IMR-90 (cell line): Measurements from ENCODE around the gene TEF. TPM values are rescaled to one million over a fixed set of nuclear protein-coding genes. Genes with fewer than 3 reads are reported as not detected.

Source experiments
- ATAC-seq: fragments of 200-7000 bp; cut with Tn5 transposase; 2 replicates; pipeline ENCODE4 v1.9.1; 2020; ENCODE audit warnings: low read depth, mild to moderate bottlenecking, moderate library complexity
- BruUV-seq: library from RNA; stranded (reverse); fragments of 400-500 nt; replicated peaks from 2 replicates; lab custom pipeline; 2021; lab: Mats Ljungman, UMichigan
- CTCF ChIA-PET: fragments of 300-600 bp; formaldehyde crosslinking; extraction: SDS; loops from one replicate; lab custom pipeline; 2021; ENCODE audit warnings: antibody characterized with exemption; lab: Yijun Ruan, JAX
- POLR2A ChIA-PET: fragments of 300-600 bp; sonication (Branson Sonifier 250); formaldehyde crosslinking; loops from one replicate; lab custom pipeline; 2022; ENCODE audit warnings: antibody characterized with exemption; ENCODE audit not compliant: unreplicated experiment; lab: Charles Lee
- DNase-seq: peaks from one replicate; pipeline ENCODE4 v3.0.0; 2013
- H2AFZ ChIP-seq: replicated peaks from 2 replicates; pipeline ENCODE3; 2013; ENCODE audit warnings: low read length, mild to moderate bottlenecking; ENCODE audit not compliant: poor library complexity
- H2AK5ac ChIP-seq: 2 replicates; pipeline ENCODE4 v1.6.1; 2013; ENCODE audit warnings: low read depth, low read length, inconsistent platforms
- H2AK9ac ChIP-seq: replicated peaks from 2 replicates; pipeline ENCODE3; 2013; ENCODE audit warnings: mild to moderate bottlenecking, low read depth, low read length, moderate library complexity; ENCODE audit not compliant: poor library complexity
- H2BK120ac ChIP-seq: 2 replicates; pipeline ENCODE4 v1.6.1; 2013; ENCODE audit warnings: low read depth, low read length, inconsistent platforms
- H2BK15ac ChIP-seq: 3 replicates; pipeline ENCODE4 v1.6.1; 2013; ENCODE audit warnings: low read depth, low read length, inconsistent platforms
- H2BK20ac ChIP-seq: 2 replicates; pipeline ENCODE4 v1.6.1; 2013; ENCODE audit warnings: low read depth, mild to moderate bottlenecking, inconsistent platforms, low read length, moderate library complexity
- H2BK5ac ChIP-seq: 2 replicates; pipeline ENCODE4 v1.6.1; 2013; ENCODE audit warnings: mild to moderate bottlenecking, low read depth, low read length, inconsistent platforms; ENCODE audit not compliant: poor library complexity, severe bottlenecking
- H3K14ac ChIP-seq: replicated peaks from 2 replicates; pipeline ENCODE4 v1.6.1; 2013; ENCODE audit warnings: low read depth, low read length, inconsistent platforms
- H3K18ac ChIP-seq: 2 replicates; pipeline ENCODE4 v1.6.1; 2013; ENCODE audit warnings: low read depth, low read length, control low read depth
- H3K23ac ChIP-seq: 2 replicates; pipeline ENCODE4 v1.6.1; 2013; ENCODE audit warnings: low read depth, low read length, inconsistent platforms
- H3K27ac ChIP-seq: 2 replicates; pipeline ENCODE4 v1.5.1; 2013; ENCODE audit warnings: mild to moderate bottlenecking, control low read depth, low read length; ENCODE audit not compliant: insufficient read depth
- H3K27me3 ChIP-seq: 2 replicates; pipeline ENCODE4 v1.6.1; 2013; ENCODE audit warnings: low read length; ENCODE audit not compliant: control insufficient read depth, insufficient read depth
- H3K36me3 ChIP-seq: 2 replicates; pipeline ENCODE4 v1.6.1; 2013; ENCODE audit warnings: low read length, mixed read lengths; ENCODE audit not compliant: control insufficient read depth, insufficient read depth
- H3K4ac ChIP-seq: 2 replicates; pipeline ENCODE4 v1.6.1; 2013; ENCODE audit warnings: low read depth, low read length, inconsistent platforms
- H3K4me1 ChIP-seq: 2 replicates; pipeline ENCODE4 v1.6.1; 2013; ENCODE audit warnings: low read length, mixed read lengths; ENCODE audit not compliant: control insufficient read depth, insufficient read depth
- H3K4me2 ChIP-seq: 2 replicates; pipeline ENCODE4 v1.6.1; 2013; ENCODE audit warnings: low read depth, mild to moderate bottlenecking, control low read depth, low read length, moderate library complexity
- H3K4me3 ChIP-seq: 2 replicates; pipeline ENCODE4 v1.5.1; 2013; ENCODE audit warnings: low read depth, mild to moderate bottlenecking, control low read depth, low read length, moderate library complexity; ENCODE audit not compliant: insufficient read depth
- H3K56ac ChIP-seq: 2 replicates; pipeline ENCODE4 v1.6.1; 2013; ENCODE audit warnings: low read length, inconsistent platforms; ENCODE audit not compliant: insufficient read depth; ENCODE audit errors: extremely low read depth
- H3K79me1 ChIP-seq, 2 experiments: 2 replicates each; pipeline ENCODE4 v1.6.1; 2013; ENCODE audit warnings: low read length in 2 of 2, inconsistent platforms in 1 of 2, low read depth in 1 of 2
- H3K9ac ChIP-seq: 2 replicates; pipeline ENCODE4 v1.6.1; 2013; ENCODE audit warnings: low read depth, low read length, control low read depth
- H3K9me1 ChIP-seq: 2 replicates; pipeline ENCODE4 v1.6.1; 2013; ENCODE audit warnings: low read length, inconsistent platforms; ENCODE audit not compliant: insufficient read depth
- H3K9me3 ChIP-seq: 2 replicates; pipeline ENCODE4 v1.6.1; 2013; ENCODE audit warnings: low read length; ENCODE audit not compliant: control insufficient read depth, insufficient read depth
- H4K20me1 ChIP-seq: 2 replicates; pipeline ENCODE4 v1.6.1; 2013; ENCODE audit warnings: low read length, inconsistent platforms; ENCODE audit not compliant: insufficient read depth
- H4K5ac ChIP-seq: 2 replicates; pipeline ENCODE4 v1.6.1; 2013; ENCODE audit warnings: mild to moderate bottlenecking, low read depth, low read length, control low read depth
- H4K8ac ChIP-seq, 2 experiments: 2 replicates each; pipeline ENCODE4 v1.6.1; 2013; ENCODE audit warnings: low read depth in 2 of 2, low read length in 2 of 2, control low read depth in 1 of 2, inconsistent platforms in 1 of 2
- H4K91ac ChIP-seq: 2 replicates; pipeline ENCODE4 v1.6.1; 2013; ENCODE audit warnings: low read depth, low read length, inconsistent platforms; ENCODE audit not compliant: insufficient read depth
- BHLHE40 ChIP-seq: fragments of 150-350 bp; IDR thresholded peaks from 2 replicates; pipeline ENCODE4 v1.6.1; 2016; ENCODE audit warnings: mild to moderate bottlenecking, low read depth, low read length
- CEBPB ChIP-seq: IDR thresholded peaks from 2 replicates; pipeline ENCODE4 v1.6.1; 2012; ENCODE audit warnings: low read depth, low read length, improper control_type of control experiment
- CHD1 ChIP-seq: IDR thresholded peaks from 2 replicates; pipeline ENCODE4 v1.6.1; 2012; ENCODE audit warnings: low read depth, low read length, improper control_type of control experiment
- CTCF ChIP-seq: conservative IDR thresholded peaks from 2 replicates; pipeline ENCODE4 v1.5.1; 2012; ENCODE audit warnings: mild to moderate bottlenecking, low read depth, low read length, improper control_type of control experiment
- ELK1 ChIP-seq: fragments of 150-350 bp; IDR thresholded peaks from 2 replicates; pipeline ENCODE4 v1.6.1; 2016; ENCODE audit warnings: low read depth, mild to moderate bottlenecking, low read length, moderate library complexity, borderline replicate concordance
- FOS ChIP-seq: fragments of 150-350 bp; IDR thresholded peaks from 2 replicates; pipeline ENCODE4 v1.6.1; 2016; ENCODE audit warnings: low read depth, low read length
- MAFK ChIP-seq: IDR thresholded peaks from 2 replicates; pipeline ENCODE4 v1.6.1; 2012; ENCODE audit warnings: low read depth, low read length, improper control_type of control experiment
- MXI1 ChIP-seq: IDR thresholded peaks from 2 replicates; pipeline ENCODE4 v1.6.1; 2012; ENCODE audit warnings: low read depth, mild to moderate bottlenecking, low read length, moderate library complexity, borderline replicate concordance
- NFE2L2 ChIP-seq: fragments of 150-350 bp; IDR thresholded peaks from 2 replicates; pipeline ENCODE4 v1.6.1; 2016; ENCODE audit warnings: low read depth, mild to moderate bottlenecking, low read length
- RAD21 ChIP-seq: IDR thresholded peaks from 2 replicates; pipeline ENCODE4 v1.6.1; 2012; ENCODE audit warnings: low read length, improper control_type of control experiment
- RCOR1 ChIP-seq: IDR thresholded peaks from 2 replicates; pipeline ENCODE4 v1.6.1; 2012; ENCODE audit warnings: mild to moderate bottlenecking, low read length, improper control_type of control experiment; ENCODE audit not compliant: insufficient replicate concordance
- RFX5 ChIP-seq: IDR thresholded peaks from 2 replicates; pipeline ENCODE4 v1.8.0; 2012; ENCODE audit warnings: low read depth, mild to moderate bottlenecking, low read length, moderate library complexity
- SMC3 ChIP-seq: fragments of 150-350 bp; IDR thresholded peaks from 2 replicates; pipeline ENCODE4 v1.6.1; 2016; ENCODE audit warnings: low read depth, mild to moderate bottlenecking, antibody characterized with exemption, low read length, moderate library complexity
- WGBS, 2 experiments: methylation state at CpG; one replicate each; pipeline versions ENCODE4 v1.1.5 to v1.1.7; 2013; ENCODE audit warnings: missing lambda C conversion rate in 2 of 2; ENCODE audit not compliant: insufficient read length in 1 of 2; ENCODE audit errors: extremely low coverage in 2 of 2; 5-methylcytosine and 5-hydroxymethylcytosine counted together
- dilution Hi-C: fragments of 300-500 bp; cut with HindIII; formaldehyde crosslinking; loops from one replicate; pipeline ENCODE4 v1.14.3; 2018; ENCODE audit warnings: low sequenced_read_pairs; ENCODE audit not compliant: unreplicated experiment
- in situ Hi-C: fragments of 300-500 bp; cut with MboI; formaldehyde crosslinking; loops from 3 replicates; pipeline ENCODE4 v1.14.3; 2019; ENCODE audit warnings: low sequenced_read_pairs, inconsistent platforms, mixed read lengths
- intact Hi-C: fragments of 100-400 bp; cut with micrococcal nuclease; formaldehyde crosslinking; loops from 2 replicates; pipeline ENCODE4 v1.10.0; 2022
- polyA plus RNA-seq, 3 experiments: library from polyadenylated mRNA; depleted of rRNA; stranded (reverse); fragments of >200 nt; gene quantifications; 2 replicates each; pipeline ENCODE4 v1.2.3, GENCODE V29; 2012; ENCODE audit warnings: low replicate concordance in 1 of 3
- total RNA-seq: library from RNA; depleted of rRNA; stranded (reverse); fragments of >200 nt; gene quantifications from 2 replicates; pipeline ENCODE4 v1.2.3, GENCODE V29; 2012

TEF gene
- total and polyA plus RNA-seq, 2 of the 4 experiments (the other 2 are of a cell fraction): 5.6 to 11.6 TPM

GRCh38 chr22:41417622-41418390 lies 36.1 kb downstream of the TEF start (continued):
- no peak for TF ChIP-seq SMC3

GRCh38 chr22:41418717-41419116 lies 37.0 kb downstream of the TEF start:
- DNase-seq (no peak), ATAC-seq (no peak)
- no peak overlapping the region for H3K9ac ChIP-seq
- H4K8ac ChIP-seq: no peak overlapping the region
- intact Hi-C loops: no loop called here
- H3K4me3 ChIP-seq: no peak overlapping the region
- no peak overlapping the region for H3K18ac ChIP-seq
- peaks cover 2% of the 10 kb centered on the region; the same call in 1 of the 2 replicates for H3K36me3 ChIP-seq
- no peak overlapping the region for H3K56ac ChIP-seq
- no peak overlapping the region for H2BK15ac ChIP-seq
- no CpG with 5 or more reads among the region's 9 CpGs for WGBS, 2 experiments
- H2BK20ac ChIP-seq: no peak overlapping the region
- no peak overlapping the region for H3K14ac ChIP-seq
- H4K20me1 ChIP-seq: 0 out of 2 replicates have a peak, but pooled peaks cover 4% of the 10 kb centered on the region
- POLR2A ChIA-PET: interaction anchor here (0.6 kb wide), 1 partner anchor 343 kb away, joined by 10 read pairs; no protein-coding TSS in a partner anchor
- H3K9me3 ChIP-seq: no peaks in the 10 kb centered on the region
- H3K4me2 ChIP-seq: no peak overlapping the region
- H3K9me1 ChIP-seq: peaks cover 20% of the 10 kb centered on the region
- H2AK5ac ChIP-seq: no peak overlapping the region
- no peak overlapping the region for H2AK9ac ChIP-seq
- H3K4ac ChIP-seq: no peak overlapping the region
- H2BK5ac ChIP-seq: no peak overlapping the region
- H3K27me3 ChIP-seq: no peaks in the 10 kb centered on the region
- no peak overlapping the region for H2BK120ac ChIP-seq
- no peak overlapping the region for H4K5ac ChIP-seq
- no peak overlapping the region for H3K23ac ChIP-seq
- H3K79me1 ChIP-seq: peaks cover 13 to 26% of the 10 kb centered on the region in 2 experiments
- no peak overlapping the region for H2AFZ ChIP-seq
- dilution Hi-C loops: no loop called here
- BruUV-seq: no TSS peak
- H3K27ac ChIP-seq: no peak overlapping the region
- CTCF ChIA-PET: interaction anchor here (0.7 kb wide), 1 partner anchor 219 kb away, joined by 3 read pairs; no protein-coding TSS in a partner anchor
- no peak overlapping the region for H4K91ac ChIP-seq
- H3K4me1 ChIP-seq: peaks cover 7% of the 10 kb centered on the region
- in situ Hi-C loops: no loop called here
- TF ChIP-seq FOS: no peak
- TF ChIP-seq RAD21: no peak
- no peak for TF ChIP-seq SMC3
- TF ChIP-seq CHD1: no peak
- no peak for TF ChIP-seq BHLHE40
- no peak for TF ChIP-seq CTCF
- TF ChIP-seq CEBPB: no peak
- TF ChIP-seq NFE2L2: no peak
- TF ChIP-seq MAFK: no peak
- TF ChIP-seq ELK1: no peak
- TF ChIP-seq RFX5: no peak
- no peak for TF ChIP-seq RCOR1
- TF ChIP-seq MXI1: no peak
